GM03348 (cell line): ENCODE data around the gene HIVEP3.
A peak's percentile ranks its signal among the peaks of the same experiment; 100 is the strongest.

Experiments
- DNase-seq: peaks from one replicate; pipeline ENCODE4 v3.0.0; 2012; ENCODE audit warnings: low spot score

Gene HIVEP3

DNA sequence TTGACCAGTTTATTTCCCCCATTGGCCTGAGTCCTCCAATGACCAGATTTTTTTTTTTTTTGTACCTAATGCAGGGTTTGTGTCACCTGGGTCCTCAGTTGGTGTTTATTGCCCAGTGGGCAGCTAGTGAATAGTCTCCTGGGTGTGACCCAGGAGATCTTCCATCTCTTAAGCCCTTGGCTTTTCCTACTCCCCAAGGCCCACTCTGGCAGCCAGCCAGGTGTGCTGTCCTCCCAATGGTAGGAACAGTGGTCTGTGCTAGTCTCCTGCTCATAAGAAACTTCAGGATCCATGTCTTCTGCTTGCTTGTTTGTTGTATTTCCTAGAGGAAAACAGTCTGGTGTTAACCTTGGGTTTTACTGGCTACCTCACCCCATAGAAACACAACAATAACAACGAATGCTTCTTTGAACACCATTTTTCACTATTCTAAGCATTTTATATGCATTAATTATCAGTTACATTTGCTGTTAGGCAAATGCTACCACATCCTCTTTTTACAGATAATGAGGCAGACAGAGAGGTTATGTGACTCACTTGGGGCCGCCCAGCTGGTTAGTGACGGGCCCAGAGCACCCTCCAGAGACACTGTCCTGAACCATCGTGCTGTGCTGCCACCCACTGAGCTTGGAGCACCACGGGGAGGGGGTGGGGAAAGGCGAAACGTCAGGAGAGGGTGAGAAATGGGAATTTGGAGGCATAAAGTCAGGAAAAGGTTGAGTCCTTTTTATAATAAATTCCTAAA, 107.5 kb downstream of the HIVEP3 start:
- peak; percentile 21 for DNase-seq

DNA sequence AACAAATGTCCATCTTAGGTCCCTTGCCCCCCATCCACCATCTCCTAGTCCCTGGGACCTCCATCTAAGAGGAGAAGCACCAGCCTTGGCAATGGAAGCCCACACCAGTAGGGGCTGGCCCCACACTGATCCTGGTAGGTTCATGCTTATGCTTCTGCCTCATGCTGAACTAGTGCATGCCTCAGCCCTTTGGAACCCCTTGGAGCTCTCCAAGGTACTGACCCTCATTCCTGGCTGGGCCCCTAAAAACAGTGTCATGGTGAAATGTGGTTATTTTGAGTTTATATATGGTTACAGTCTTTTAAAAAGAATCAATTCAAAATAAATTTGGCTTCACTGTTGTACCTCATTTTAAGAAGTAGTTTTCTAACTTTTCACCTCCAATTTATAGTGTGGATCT, 108.3 kb downstream of the HIVEP3 start:
- peak; percentile 55 for DNase-seq

DNA sequence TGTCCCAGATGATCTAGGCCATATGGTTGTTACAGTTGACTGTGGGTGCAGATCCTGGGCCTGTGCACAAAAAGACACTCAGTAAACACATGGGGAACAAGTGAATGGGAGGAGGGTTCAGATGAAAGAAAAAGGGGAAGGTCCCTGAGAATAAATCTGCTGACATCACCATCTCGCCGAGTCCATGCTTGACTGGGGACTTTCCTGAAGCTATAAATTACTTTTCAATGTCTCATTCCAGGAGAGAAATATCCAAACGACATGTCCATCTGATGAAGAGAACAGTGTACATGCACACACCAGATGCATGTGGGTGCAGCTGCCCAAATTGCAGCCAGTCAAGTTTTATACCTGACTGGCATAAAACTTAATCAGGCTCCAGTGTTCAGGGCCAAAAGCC, 109.0 kb downstream of the HIVEP3 start:
- no peak for DNase-seq

DNA sequence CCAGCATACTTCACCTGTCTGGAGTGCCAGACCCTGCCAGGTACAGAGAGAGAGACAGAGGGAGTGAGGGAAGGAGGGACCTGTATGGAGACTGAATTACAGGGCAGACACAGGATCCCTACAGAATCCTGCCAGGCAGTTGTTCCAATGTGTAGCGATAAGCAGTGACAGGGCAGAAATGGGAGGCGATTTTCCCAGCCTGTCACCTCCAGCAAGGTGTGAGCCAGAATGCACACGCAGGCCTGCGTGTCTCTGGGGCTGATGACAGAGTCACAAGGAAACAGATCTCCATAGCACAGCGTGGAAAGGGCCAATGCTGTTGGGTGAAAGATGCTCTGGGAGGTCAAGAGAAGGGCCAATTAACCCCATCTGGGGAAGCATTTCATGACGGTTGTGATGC, 111.3 kb downstream of the HIVEP3 start:
- DNase-seq = no peak

DNA sequence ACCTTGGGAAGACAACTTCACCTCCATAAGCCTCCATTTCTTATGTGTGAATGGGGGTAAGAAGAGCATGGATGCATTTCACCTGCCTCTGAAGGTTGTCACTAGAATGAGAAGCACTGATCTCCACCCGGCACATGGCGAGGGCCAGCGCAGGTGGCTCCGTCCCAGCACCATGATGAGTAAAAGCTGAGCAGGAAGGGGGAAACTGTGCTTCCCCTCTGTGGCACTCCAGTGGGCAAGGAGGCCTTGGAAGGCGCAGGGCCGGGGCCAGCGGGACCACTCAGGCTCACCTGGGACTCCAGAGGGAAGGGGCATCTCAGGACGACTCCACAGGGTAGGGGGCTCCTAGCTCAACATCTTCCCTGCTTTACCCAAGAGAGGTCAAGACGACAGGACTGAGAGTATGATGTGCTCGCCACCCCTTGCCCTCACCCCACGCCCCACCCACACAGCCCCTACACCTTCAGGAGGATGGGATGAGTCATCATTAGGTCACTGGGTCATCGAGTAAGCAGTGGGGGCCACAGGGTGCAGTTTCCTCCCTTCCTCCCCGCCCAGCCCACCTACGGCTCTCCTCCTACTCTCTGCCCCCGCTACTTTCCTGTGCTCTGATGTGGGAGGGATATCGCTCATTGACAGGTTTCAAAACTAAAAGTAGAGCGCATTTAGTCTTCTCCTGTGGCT, 112.1 kb downstream of the HIVEP3 start:
- no peak for DNase-seq

GRCh38 chr1:41805771-41806471, 112.8 kb downstream of the HIVEP3 start:
- DNase-seq = no peak

DNA sequence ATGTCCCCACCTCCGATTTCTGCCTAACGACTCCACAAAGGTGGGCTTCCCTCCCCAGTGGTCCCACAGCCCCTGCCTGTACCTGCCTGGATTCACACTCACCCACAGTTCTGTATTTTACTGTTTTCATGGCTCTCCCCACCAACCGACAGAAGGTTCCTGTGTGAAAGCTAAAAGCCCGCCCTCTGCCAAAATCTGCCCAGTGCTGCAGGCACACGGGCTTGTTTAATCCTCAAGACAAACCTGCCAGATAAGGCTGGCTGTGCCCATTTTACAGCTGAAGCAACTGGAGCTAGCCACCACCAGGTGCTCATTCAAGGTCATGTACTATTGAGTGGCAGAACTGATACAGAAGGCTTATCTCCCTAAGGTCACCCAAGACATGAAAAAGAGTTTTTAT, 114.5 kb downstream of the HIVEP3 start:
- DNase-seq = no peak

DNA sequence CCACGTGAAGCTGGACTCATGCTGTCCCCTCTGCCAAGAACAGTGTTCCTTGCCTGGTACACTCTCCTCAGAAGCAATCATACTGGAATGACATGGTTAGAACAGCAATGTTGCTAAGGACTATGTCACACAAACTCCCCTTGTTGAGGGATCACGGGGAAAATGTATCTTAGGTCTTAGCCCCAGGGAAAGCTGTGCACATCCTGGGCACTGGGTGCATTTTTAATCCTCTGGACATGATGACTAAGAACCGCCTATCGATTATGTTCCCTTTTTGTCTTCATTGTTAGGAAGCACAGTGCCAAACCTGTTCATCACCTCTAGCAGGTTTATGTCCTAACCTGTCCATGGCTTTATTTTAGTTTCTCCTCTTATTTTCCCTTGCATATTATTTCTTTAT, 115.1 kb downstream of the HIVEP3 start:
- no peak for DNase-seq

DNA sequence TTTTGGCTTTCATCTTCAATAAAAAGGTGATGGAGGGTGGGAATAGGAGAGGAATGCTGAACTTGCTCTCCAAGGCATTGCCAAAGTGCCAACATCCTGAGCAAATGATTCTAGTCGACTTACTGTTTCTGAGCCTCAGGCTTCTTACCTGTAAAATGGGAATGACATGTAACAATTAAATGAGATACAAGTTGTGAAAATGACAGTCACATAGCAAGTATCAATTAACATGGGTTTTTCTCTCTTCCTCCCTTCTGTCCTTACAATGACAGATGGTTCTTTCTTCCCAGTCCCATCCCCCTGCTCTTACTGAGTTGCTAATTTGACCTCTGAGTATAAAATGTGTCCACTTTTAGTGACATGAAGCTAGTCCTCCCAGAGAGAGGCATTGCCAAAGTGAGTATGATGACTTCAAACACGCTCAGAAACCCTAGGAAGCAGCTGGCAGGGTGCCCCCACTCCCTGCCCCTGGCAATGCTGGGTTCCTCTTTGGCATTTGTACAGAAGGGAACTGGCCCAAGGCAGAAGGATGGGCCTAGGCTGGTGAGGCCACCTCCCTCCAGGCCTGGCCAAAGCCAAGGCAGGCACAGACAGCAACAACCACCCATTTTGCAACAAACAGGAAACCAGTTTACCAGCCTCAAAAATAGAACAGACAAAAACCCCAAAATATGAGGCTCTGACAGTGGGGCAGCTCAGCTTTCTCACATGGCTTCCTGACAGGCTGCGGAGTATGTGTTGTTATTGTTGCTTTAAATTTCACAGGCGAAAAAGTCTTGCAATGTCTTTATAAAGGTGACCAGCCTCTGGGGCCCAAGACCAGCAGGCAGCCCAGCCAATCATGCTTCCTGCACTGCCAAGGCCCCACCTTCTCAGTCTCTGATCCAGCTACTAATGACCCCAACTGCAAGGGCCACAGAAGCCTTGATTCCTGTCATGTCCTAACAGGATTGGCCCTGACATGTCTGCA, 115.9 kb downstream of the HIVEP3 start:
- peak; percentile 15 for DNase-seq

DNA sequence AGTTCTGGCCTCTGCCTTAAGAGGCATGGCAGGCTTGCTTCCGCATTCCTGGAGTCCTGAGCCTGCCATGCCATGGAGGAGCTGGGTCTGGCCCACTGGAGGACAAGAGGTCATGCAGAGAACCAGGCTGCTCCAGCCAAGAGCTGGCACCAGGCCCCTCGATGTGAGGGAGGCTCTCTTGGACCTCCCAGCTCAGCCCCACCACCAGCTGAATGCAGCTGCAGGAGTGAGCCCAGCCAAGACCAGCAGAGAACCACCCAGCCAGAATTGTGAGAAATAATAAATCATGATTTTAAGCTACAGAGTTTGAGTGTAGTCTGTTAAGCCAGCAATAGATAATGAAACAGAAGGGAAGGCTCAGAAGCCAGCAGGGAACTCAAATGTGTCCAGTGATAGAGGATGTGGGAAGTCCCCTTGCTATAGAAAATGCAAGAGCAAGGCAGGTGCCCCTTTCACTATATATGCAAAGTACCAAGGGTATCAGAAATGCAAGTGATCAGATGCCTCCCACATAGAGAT, 118.4 kb downstream of the HIVEP3 start:
- no peak for DNase-seq

DNA sequence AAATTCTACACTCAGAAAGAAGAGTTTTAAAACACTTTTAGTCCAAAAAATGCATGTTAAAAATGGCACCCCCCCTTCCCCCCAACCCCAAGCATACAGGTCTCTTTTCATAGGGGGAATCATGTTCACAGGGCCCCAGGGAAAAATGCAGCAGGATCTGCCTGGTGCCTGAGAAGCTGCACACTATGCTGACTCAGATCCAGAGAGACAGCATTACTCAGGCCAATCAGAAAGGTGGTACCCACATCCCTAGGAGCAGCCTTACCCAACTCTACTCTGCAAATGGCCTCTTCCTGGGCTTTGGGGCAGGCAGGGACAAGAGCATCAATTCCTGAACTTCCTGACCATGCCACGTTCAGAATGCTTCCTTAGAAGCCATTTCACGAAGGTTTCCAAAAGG, 119.0 kb downstream of the HIVEP3 start:
- no peak for DNase-seq

DNA sequence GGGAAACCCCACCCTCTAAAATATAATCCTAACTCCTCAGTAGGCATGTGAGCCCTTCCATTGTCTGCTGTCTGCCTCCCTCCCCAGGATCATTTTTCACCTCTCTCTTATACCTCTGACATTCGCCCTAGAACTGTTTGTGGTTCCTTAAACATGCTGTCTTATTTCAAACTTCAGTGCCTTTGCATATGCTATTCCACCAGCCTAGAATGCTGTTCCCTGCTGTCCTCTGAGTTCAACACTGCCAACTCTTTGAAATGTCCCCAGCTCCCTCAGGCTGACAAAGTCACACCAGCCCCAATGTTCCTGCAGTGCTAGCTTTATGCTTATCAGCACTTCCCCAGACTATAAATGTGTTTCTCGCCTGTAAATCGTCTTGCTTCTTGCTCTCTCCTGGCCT, 119.5 kb downstream of the HIVEP3 start:
- no peak for DNase-seq

DNA sequence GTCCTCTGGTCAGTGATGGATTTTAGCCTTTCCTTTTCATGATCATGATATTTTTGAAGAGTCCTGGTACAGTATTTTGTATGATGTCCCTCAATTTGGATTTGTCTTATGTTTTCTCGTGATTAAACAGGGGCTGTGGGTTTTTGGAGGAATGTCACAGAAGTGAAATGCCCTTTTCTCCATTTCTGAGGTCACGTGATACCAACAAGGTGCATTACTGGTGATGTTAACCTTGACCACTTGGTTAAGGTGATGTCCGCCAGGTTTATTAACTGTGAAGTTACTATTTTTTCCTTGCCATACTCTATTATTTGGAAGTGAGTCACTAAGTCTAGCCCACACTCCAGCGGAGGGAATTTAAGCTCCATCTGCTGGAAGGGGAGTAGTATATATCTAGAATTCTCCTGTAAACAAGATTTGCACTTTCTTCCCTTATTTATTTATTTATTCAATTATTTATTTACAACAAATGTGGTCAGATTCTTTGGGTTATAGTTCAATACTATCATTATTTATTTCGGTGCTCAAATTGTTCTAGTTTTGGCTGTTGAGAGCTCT, 123.4 kb downstream of the HIVEP3 start:
- DNase-seq = peak; percentile 56

GRCh38 chr1:41794031-41794430, 124.7 kb downstream of the HIVEP3 start:
- no peak for DNase-seq

DNA sequence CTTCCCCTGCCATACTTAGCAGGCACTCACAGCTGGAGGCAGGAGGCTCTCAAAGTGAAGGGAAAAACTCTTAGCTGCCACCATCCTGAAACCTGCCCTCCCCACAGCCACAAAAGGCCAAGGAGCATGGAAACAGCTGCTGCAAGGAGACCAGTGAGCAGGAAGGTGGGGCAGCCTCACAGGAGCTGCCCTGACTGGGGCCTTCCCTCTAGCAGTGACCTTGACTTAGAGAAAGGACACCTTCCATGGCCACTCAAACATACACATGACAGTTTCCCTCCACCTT, 126.3 kb downstream of the HIVEP3 start:
- DNase-seq = no peak

DNA sequence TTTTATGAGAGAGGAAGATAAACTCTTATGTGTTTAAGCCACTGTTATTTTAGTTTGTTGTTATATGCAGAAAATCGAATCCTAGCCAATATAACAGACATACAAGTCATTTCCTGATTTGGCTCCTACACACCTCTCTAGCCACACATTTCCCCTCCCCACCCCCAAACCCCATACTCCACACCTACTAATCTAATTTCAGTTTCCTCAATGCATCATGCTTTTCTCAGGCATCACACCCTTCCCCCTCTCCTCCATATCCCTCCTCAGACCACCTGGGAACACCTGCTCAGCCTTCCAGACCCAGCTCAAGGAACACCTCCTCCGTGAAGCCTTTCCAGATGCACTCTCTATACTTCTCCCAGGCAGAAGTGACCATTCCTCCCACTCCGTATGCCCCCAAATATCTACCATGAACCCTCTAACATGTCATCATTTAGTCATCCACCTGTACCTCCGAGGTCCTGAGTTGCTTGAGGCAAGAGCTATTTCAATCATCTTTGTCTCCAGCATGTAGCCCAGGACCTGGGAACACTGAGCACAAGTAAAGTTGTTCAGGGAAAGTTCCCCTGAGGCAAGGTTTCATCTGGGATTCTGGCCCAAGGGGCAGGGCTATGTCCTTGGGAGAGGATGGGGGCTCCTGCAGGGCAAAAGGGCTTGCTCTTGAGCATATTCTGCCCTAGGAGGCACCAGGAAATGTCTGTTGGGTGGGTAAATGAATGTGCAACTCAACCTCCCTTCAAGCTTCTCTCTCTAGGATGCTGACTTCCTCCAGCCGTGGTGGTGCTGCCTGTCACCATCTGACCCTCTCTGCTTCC, 126.8 kb downstream of the HIVEP3 start:
- DNase-seq = no peak

- DNase-seq = no peak
Measured at GRCh38 chr1:41790351-41790750, 128.4 kb downstream of the HIVEP3 start.

DNA sequence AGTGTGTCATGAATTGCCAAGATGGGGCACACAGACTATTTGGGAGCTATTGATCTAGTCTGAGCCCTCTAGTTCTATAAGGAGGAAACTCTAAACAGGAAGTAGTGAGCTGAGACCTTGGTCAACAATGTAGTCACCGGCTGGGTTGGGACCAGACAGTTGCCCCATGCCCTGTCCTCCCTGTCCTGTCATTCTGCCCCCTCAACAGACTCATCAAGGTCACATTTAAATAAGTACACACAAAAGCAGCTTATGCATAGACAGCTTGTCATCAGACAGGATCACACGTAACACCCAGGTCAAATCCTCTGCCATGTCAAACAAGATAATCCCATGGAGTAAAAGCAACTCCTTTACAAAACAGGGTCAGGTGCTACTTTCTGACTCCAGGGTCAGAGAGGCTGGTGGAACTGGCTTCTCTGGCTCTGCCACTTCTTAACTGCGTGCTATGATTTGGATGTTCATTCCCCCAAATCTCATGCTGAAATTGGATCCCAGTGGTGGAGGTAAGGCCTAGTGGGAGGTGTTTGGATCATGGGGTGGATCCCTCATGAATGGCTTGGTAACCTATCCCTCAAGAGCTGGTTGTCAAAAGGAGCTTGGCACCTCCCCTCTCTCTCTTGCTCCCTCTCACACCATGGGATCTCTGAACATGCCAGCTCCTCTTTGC, 128.9 kb downstream of the HIVEP3 start:
- DNase-seq = no peak

GRCh38 chr1:41788427-41788826, 130.3 kb downstream of the HIVEP3 start:
- no peak for DNase-seq
